Fibroblast of mammary gland (primary cell): ENCODE measurements around the gene HSPA1B.
A peak's percentile ranks its signal among the peaks of the same experiment; 100 is the strongest.

Experiments
- DNase-seq: peaks from one replicate; pipeline ENCODE4 v3.0.0-alpha.2; 2010; ENCODE audit warnings: low read depth
- H3K4me3 ChIP-seq: 2 replicates; pipeline ENCODE4 v1.5.1; 2011; ENCODE audit warnings: low read depth, mild to moderate bottlenecking, low read length, moderate library complexity; ENCODE audit not compliant: control insufficient read depth
- CTCF ChIP-seq: conservative IDR thresholded peaks from 2 replicates; pipeline ENCODE4 v1.5.1; 2011; ENCODE audit warnings: low read depth, low read length, inconsistent platforms; ENCODE audit not compliant: control insufficient read depth, insufficient read depth

HSPA1B gene

GRCh38 chr6:31826793-31827285 is 699 bp upstream of the HSPA1B start:
- peak overlapping the region; percentile 75 for H3K4me3 ChIP-seq
- TF ChIP-seq CTCF, result no peak
- DNase-seq, result peak; percentile 88

GRCh38 chr6:31829633-31830283 is 2.2 kb downstream of the HSPA1B start:
- H3K4me3 ChIP-seq, result peak overlapping the region; percentile 90
- TF ChIP-seq CTCF, result peak; percentile 31
- DNase-seq, result peak; percentile 57

GRCh38 chr6:31830886-31831335 is 3.4 kb downstream of the HSPA1B start:
- H3K4me3 ChIP-seq, result peak overlapping the region; percentile 90
- TF ChIP-seq CTCF, result no peak
- no peak for DNase-seq

GRCh38 chr6:31831350-31832215 is 4.0 kb downstream of the HSPA1B start:
- H3K4me3 ChIP-seq, result no peak overlapping the region
- TF ChIP-seq CTCF, result no peak
- no peak for DNase-seq

GRCh38 chr6:31834367-31835250 is 7.1 kb downstream of the HSPA1B start:
- peak; percentile 88 for DNase-seq
- no peak for TF ChIP-seq CTCF
- H3K4me3 ChIP-seq, result peak overlapping the region; percentile 92

- DNase-seq, result no peak
These were observed 8.5 kb downstream of the HSPA1B start for GRCh38 chr6:31836047-31836473.

More at GRCh38 chr6:31836047-31836473, 8.5 kb downstream of the HSPA1B start:
- peak overlapping the region; percentile 92 for H3K4me3 ChIP-seq
- TF ChIP-seq CTCF, result no peak
